RWPE1 (cell line): ENCODE measurements around the gene INKA1.
"Not testable (repeated sequence)": the region's sequence is repeated elsewhere in the genome, so short reads cannot be mapped to it uniquely, and the experiment has no call there.

Experiments used
- CTCF ChIA-PET: fragments of 350-600 bp; sonication (Branson Sonifier 250); formaldehyde crosslinking; extraction: SDS; loops from one replicate; lab custom pipeline; 2021; lab: Yijun Ruan, JAX
- POLR2A ChIA-PET: fragments of 400-600 bp; formaldehyde crosslinking; extraction: SDS; loops from one replicate; lab custom pipeline; 2020; ENCODE audit warnings: antibody characterized with exemption; ENCODE audit not compliant: low non-redundant PET; lab: Yijun Ruan, JAX
- DNase-seq: peaks from one replicate; pipeline ENCODE4 v3.0.0; 2012; ENCODE audit warnings: low spot score
- H3K27ac ChIP-seq: fragments of 450-650 bp; 2 replicates; pipeline ENCODE4 v1.5.1; 2017
- CTCF ChIP-seq: fragments of 450-650 bp; conservative IDR thresholded peaks from 2 replicates; pipeline ENCODE4 v1.5.1; 2017; ENCODE audit warnings: low read depth, mild to moderate bottlenecking

Gene INKA1

GRCh38 chr3:49763981-49764380 lies 39.1 kb upstream of the INKA1 start:
- POLR2A ChIA-PET, result no interaction called here
- DNase-seq, result no peak
- no peak overlapping the region for H3K27ac ChIP-seq
- CTCF ChIA-PET, result no interaction called here
- TF ChIP-seq CTCF, result no peak

- CTCF ChIA-PET, result interaction anchor here (0.8 kb wide), 1 partner anchor 12 kb away, joined by 3 read pairs; no protein-coding TSS in a partner anchor
- TF ChIP-seq CTCF, result no peak
- POLR2A ChIA-PET, result no interaction called here
- no peak overlapping the region for H3K27ac ChIP-seq
- no peak for DNase-seq
Measured at GRCh38 chr3:49769286-49769915, 33.7 kb upstream of the INKA1 start.

- DNase-seq, result no peak
- CTCF ChIA-PET, result interaction anchor here (0.8 kb wide), 1 partner anchor 12 kb away, joined by 3 read pairs; no protein-coding TSS in a partner anchor
- POLR2A ChIA-PET, result no interaction called here
- no peak overlapping the region for H3K27ac ChIP-seq
- no peak for TF ChIP-seq CTCF
Measured at GRCh38 chr3:49769926-49770325, 33.1 kb upstream of the INKA1 start.

- no peak for DNase-seq
- H3K27ac ChIP-seq, result no peak overlapping the region
- ChIA-PET CTCF (interaction anchor here (0.7 kb wide), 1 partner anchor 24 kb away, joined by 5 read pairs; no protein-coding TSS in a partner anchor), POLR2A (no interaction called here)
- no peak for TF ChIP-seq CTCF
Measured at GRCh38 chr3:49771340-49771938, 31.6 kb upstream of the INKA1 start.

- ChIA-PET CTCF (no interaction called here), POLR2A (no interaction called here)
- no peak for TF ChIP-seq CTCF
- no peak overlapping the region for H3K27ac ChIP-seq
- DNase-seq, result no peak
Measured at GRCh38 chr3:49772703-49773102, 30.4 kb upstream of the INKA1 start.

GRCh38 chr3:49775538-49775937 lies 27.5 kb upstream of the INKA1 start:
- DNase-seq, result no peak
- TF ChIP-seq CTCF, result no peak
- ChIA-PET POLR2A (no interaction called here), CTCF (no interaction called here)
- no peak overlapping the region for H3K27ac ChIP-seq

GRCh38 chr3:49776101-49776500 lies 27.0 kb upstream of the INKA1 start:
- CTCF ChIA-PET, POLR2A ChIA-PET, DNase-seq, H3K27ac ChIP-seq: not testable (repeated sequence)
